ENCODE data around the gene COPB2. TPM values are rescaled to one million over a fixed set of nuclear protein-coding genes. Genes with fewer than 3 reads are reported as not detected.
"Not testable (repeated sequence)": the region's sequence is repeated elsewhere in the genome, so short reads cannot be mapped to it uniquely, and the experiment has no call there.

COPB2 gene
- polyA plus RNA-seq = 10 to 100 TPM; 45.3 to 66.5 (median 50.1) TPM

GRCh38 chr3:139389552-139390368, at the start of gene COPB2:
Gene COPB2 (minus strand): TSS chr3:139389647. CDS start chr3:139389550, 97 bp downstream.
- peak within 1 kb of the TSS; percentile 96 for H3K27ac ChIP-seq (ENCODE audit: low read depth, low read length)
- 0 to 1% (median 1%) methylated on average over 52 of the region's 52 CpGs for WGBS, 3 donors

GRCh38 chr3:139434764-139435307, 45.4 kb upstream of the COPB2 start:
- H3K27ac ChIP-seq (ENCODE audit: low read depth, low read length) = no peak overlapping the region
- 79 to 91% (median 80%) methylated on average over 6 of the region's 6 CpGs for WGBS, 3 donors

- 63 to 96% (median 74%) methylated on average over 1 of the region's 1 CpG for WGBS, 3 donors
- no peak overlapping the region for H3K27ac ChIP-seq (ENCODE audit: low read depth, low read length)
Measured at GRCh38 chr3:139434228-139434627, 44.8 kb upstream of the COPB2 start.

DNA sequence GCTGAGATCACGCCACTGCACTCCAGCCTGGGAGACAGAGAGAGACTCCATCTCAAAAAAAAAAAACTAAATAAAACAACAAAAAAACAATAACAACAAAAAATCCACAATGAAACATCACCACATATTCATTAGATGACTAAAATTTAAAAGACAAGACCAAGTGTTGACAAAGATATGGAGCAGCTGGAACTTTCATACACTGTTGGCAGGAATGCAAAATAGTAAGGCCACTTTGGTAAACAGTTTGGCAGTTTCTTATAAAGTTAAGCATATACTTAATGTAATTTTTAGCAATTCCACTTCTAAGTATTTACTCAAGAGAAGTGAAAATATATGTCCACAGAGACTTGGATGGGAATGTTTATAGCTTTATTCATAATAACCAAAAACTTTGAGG, 43.6 kb upstream of the COPB2 start:
- 89 to 100% (median 93%) methylated on average over 1 of the region's 1 CpG for WGBS, 3 donors
- no peak overlapping the region for H3K27ac ChIP-seq (ENCODE audit: low read depth, low read length)

DNA sequence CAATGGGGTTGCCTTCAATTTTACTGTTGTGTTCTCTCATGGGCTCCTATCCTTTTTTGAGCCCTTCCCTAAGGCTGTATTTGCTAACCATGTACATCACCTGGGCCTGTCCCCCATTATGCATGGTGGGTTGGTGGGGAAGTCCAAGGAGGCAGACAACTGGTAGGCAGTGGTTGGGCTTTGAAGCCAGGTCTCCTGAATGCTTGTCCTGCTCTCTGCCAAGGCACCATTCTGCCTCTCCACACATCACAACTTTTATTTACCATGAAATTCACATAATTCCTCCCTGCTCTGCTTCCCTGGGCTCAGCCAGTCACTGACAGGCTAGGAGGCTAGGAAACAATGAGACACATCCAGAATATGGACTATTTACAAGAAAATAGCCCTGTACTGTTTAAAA, 41.0 kb upstream of the COPB2 start:
- no peak overlapping the region for H3K27ac ChIP-seq (ENCODE audit: low read depth, low read length)

- H3K27ac ChIP-seq (ENCODE audit: low read depth, low read length) = no peak overlapping the region
- 40 to 60% (median 50%) methylated on average over 7 of the region's 7 CpGs for WGBS, 3 donors
Measured at GRCh38 chr3:139427283-139428060, 38.0 kb upstream of the COPB2 start.

- 40 to 85% (median 83%) methylated on average over 5 of the region's 5 CpGs for WGBS, 3 donors
- no peak overlapping the region for H3K27ac ChIP-seq (ENCODE audit: low read depth, low read length)
Measured at GRCh38 chr3:139425745-139426400, 36.4 kb upstream of the COPB2 start.

DNA sequence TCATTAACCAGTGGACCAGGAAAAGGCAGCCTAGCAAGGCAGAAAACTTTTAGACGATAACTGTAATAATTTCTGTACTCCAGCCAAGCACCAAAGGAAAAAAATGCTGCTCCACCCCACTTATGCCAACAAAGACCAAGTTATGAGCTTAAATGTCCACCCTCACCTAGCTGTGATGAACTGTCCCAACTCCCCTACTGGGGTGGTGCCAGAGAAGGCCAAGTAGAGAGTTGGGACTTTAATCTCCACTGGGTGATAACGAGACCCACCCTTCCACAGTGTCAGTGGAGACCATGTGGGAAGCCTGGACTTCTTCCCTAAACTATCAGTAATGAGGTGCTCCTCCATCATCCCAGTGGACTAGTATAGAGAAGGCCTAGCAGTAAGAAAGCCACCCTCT, 33.8 kb upstream of the COPB2 start:
- 57 to 83% (median 77%) methylated on average over 2 of the region's 2 CpGs for WGBS, 3 donors
- no peak overlapping the region for H3K27ac ChIP-seq (ENCODE audit: low read depth, low read length)

DNA sequence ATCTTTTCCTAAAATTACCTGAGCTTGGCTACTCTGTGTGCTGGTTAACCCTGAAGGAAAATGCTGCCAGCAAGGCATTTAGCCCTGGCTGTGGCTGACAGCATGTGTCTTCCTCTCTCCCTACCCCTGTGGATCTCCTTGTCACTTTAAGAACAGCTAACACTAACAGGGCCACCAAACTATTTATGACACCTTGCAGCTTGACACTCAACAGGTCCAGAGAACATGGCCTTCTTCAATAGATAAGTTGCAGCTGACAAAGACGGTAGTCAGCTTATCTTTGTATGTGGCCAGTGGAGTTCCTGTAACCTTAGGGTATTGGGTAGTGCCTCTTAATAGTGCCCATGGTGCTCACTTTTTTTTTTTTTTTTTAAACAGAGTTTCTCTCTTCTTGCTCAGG, 32.0 kb upstream of the COPB2 start:
- WGBS, 3 donors = 29 to 93% (median 86%) methylated on average over 1 of the region's 1 CpG

DNA sequence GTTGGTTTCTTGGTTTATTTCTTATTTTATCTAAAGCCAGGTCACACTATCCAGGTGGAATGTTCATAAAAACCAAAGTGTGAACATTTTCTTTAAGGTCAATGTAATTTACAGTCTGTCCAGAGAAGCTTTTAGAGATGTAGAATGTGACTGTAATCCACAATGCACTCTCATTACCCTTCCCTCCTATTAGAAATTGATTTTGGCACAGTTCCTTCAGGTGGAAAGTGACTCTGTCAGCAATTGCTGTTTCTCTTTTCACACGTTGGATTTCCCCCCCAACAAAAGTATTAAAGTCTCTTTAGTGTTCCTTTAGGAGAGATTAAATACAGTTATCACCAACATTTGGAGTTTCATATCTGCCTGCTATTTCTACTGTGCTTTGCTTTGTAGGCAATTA, 31.6 kb upstream of the COPB2 start:
- no peak overlapping the region for H3K27ac ChIP-seq (ENCODE audit: low read depth, low read length)
- 30 to 62% (median 56%) methylated on average over 1 of the region's 1 CpG for WGBS, 3 donors

More for the DNA sequence above, 32.0 kb upstream of the COPB2 start:
- no peak overlapping the region for H3K27ac ChIP-seq (ENCODE audit: low read depth, low read length)

DNA sequence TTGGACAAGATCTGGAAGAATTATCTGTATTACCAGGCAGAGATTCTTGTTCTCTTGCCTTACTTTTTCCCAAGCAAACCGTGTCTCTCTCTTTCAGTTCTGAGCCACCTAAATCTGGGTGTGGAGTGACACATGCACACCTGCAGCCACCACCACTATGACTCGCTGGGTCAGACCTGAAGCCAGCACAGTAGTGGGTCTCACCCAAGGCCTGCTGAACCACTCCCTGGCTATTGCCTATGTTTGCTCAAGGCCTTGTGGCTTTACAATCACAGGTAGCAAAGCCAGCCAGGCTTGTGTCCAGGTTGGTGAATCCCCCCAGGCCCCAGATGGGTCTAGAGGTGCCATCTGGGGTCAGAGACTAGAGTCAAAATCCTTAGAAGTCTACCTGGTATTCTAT, 28.7 kb upstream of the COPB2 start:
- no peak overlapping the region for H3K27ac ChIP-seq (ENCODE audit: low read depth, low read length)
- WGBS, 3 donors = 91 to 95% (median 92%) methylated on average over 2 of the region's 2 CpGs

DNA sequence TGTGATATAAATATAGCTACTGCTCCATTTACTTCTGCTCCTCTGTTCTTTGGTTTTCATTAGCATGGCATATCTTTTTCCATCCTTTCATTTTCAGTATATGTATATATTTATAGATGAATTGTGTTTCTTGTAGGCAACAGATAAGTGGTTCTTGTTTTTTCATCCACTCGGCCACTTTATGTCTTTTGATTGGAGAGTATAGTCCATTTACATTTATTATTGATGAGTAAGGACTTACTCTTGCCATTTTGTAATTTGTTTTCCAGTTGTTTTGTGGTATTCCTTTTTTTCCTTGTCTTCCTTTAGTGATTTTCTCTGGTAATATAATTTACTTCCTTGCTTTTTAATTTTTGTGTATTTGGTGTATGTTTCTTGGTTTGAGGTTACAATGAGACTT, 26.8 kb upstream of the COPB2 start:
- no peak overlapping the region for H3K27ac ChIP-seq (ENCODE audit: low read depth, low read length)
- WGBS, 3 donors = 92 to 97% (median 95%) methylated on average over 1 of the region's 1 CpG

GRCh38 chr3:139414608-139415224, 25.3 kb upstream of the COPB2 start:
- H3K27ac ChIP-seq (ENCODE audit: low read depth, low read length) = no peak overlapping the region
- 77 to 87% (median 85%) methylated on average over 2 of the region's 2 CpGs for WGBS, 3 donors

DNA sequence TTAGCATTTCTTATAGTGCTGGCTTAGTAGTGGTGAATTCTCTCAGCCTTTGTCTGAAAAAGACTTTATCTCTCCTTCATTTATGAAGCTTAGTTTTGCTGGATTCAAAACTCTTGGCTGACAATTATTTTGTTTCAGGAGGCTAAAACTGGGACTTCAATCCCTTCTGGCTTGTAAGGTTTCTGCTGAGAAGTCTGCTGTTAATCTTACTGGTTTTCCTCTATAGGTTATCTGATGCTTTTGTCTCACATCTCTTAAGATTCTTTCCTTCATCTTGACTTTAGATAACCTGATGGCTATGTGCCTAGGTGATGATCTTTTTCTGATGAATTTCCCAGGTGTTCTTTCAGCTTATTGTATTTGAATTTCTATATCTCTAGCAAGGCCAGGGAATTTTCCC, 23.4 kb upstream of the COPB2 start:
- H3K27ac ChIP-seq (ENCODE audit: low read depth, low read length) = not testable (repeated sequence)

DNA sequence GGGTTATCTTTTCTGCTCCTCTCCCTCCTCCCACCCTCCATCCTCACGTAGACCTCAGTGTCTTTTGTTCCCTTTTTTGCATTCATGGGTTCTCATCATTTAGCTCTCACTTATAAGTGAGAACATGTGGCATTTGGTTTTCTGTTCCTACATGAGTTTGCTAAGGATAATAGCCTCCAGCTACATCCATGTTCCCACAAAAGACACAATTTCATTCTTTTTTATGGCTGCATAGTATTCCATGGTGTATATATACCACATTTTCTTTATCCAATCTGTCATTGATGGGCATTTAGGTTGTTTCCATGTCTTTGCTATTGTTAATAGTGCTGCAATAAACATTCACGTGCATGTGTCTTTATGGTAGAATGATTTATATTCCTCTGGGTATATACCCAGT, 11.7 kb upstream of the COPB2 start:
- WGBS, 3 donors = 88 to 93% (median 88%) methylated on average over 2 of the region's 2 CpGs
- not testable (repeated sequence) for H3K27ac ChIP-seq (ENCODE audit: low read depth, low read length)

GRCh38 chr3:139396707-139397106, 7.3 kb upstream of the COPB2 start:
- no peak overlapping the region for H3K27ac ChIP-seq (ENCODE audit: low read depth, low read length)
- 95 to 98% (median 96%) methylated on average over 3 of the region's 3 CpGs for WGBS, 3 donors

GRCh38 chr3:139394116-139394515, 4.7 kb upstream of the COPB2 start:
- H3K27ac ChIP-seq (ENCODE audit: low read depth, low read length) = no peak overlapping the region

DNA sequence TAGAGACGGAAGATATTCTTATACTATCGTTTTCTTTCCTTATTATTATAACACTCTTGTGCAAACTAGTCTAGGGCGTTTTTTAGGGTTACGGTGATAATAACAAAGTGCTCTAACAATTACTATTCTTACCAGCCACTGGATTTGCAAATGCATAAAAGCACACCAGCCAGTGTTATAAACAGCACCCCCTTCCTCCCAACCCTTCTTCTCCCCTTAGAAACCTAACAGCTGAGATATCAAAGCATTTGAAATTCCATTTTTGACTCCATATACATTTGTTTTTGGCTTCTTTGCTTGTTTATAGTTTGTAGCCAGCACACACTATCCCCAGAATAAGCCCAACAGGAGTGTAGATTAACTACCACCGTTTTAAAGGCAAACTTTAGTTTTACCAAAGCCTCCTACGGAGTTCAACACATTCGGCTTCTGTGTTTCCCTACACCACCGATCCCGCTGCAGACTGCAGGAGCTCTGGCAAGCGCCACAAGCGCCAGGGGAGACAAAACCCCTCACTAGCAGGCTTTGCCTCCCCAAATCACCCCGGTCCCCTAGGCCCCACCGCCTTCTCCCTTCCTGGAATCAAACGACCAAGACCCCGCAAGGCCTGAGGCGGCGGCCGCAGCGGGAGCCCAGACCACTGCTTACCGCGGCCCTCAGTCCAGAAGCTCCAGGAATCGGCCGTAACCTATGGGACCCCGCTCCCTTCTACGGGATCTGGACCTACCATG, 461 bp downstream of the COPB2 start:
- peak overlapping the region; percentile 96 for H3K27ac ChIP-seq (ENCODE audit: low read depth, low read length)
- 2 to 4% (median 3%) methylated on average over 20 to 25 of the region's 25 CpGs for WGBS, 3 donors
